Activated CD4-positive, alpha-beta T cell treated with anti-CD3 and anti-CD28 coated beads for 36 hours (primary cell): ENCODE data around the gene SGPP1. TPM values are rescaled to one million over a fixed set of nuclear protein-coding genes. Genes with fewer than 3 reads are reported as not detected.
A peak's percentile ranks its signal among the peaks of the same experiment; 100 is the strongest.

Experiments
- ATAC-seq: fragments of 200-7000 bp; cut with Tn5 transposase; one replicate; pipeline ENCODE4 v1.10.0; 2021; ENCODE audit warnings: mild to moderate bottlenecking, moderate library complexity
- CTCF ChIA-PET: fragments of 350-600 bp; sonication (Branson Sonifier 250); formaldehyde crosslinking; loops from one replicate; lab custom pipeline; 2021; ENCODE audit warnings: antibody characterized with exemption; lab: Charles Lee
- POLR2A ChIA-PET: fragments of 350-600 bp; sonication (Branson Sonifier 250); formaldehyde crosslinking; loops from one replicate; lab custom pipeline; 2021; ENCODE audit warnings: antibody characterized with exemption, inconsistent platforms; lab: Charles Lee
- DNase-seq: peaks from one replicate; pipeline ENCODE4 v3.0.0-alpha.2; 2020
- H3K27ac Mint-ChIP-seq: one replicate; pipeline ENCODE4 v1.8.0; 2021; ENCODE audit warnings: mixed read lengths
- H3K27me3 Mint-ChIP-seq: one replicate; pipeline ENCODE4 v1.8.0; 2021; ENCODE audit warnings: mixed read lengths
- H3K36me3 Mint-ChIP-seq: one replicate; pipeline ENCODE4 v1.8.0; 2021; ENCODE audit warnings: low read depth, mixed read lengths
- H3K4me1 Mint-ChIP-seq: one replicate; pipeline ENCODE4 v1.8.0; 2021; ENCODE audit warnings: mixed read lengths
- H3K4me3 Mint-ChIP-seq: one replicate; pipeline ENCODE4 v1.8.0; 2021; ENCODE audit warnings: mild to moderate bottlenecking, moderate library complexity, mixed read lengths
- H3K9me3 Mint-ChIP-seq: one replicate; pipeline ENCODE4 v1.8.0; 2021; ENCODE audit warnings: low read depth, mixed read lengths
- intact Hi-C, 2 experiments: fragments of 100-400 bp; cut with DNase I in 1 of 2; cut with micrococcal nuclease in 1 of 2; formaldehyde crosslinking; loops; one replicate each; pipeline versions ENCODE4 v1.14.2 to v1.15.1; 2022 to 2024; cut with DNase I, micrococcal nuclease
- total RNA-seq, 2 experiments: library from RNA; stranded (reverse); gene quantifications; one replicate each; pipeline ENCODE4 v1.2.3, GENCODE V29; 2021

The SGPP1 gene
- 10 to 100 TPM in 1 of 2 experiments, 1 to 10 TPM in 1; 8.6 to 10.4 TPM for total RNA-seq

- Mint-ChIP-seq H3K9me3 (no peaks in the 10 kb centered on the region), H3K36me3 (peaks cover 3% of the 10 kb centered on the region), H3K4me3 (peak within 1 kb of the TSS; percentile 99), H3K27ac (peak within 1 kb of the TSS; percentile 96), H3K4me1 (peaks cover 30% of the 10 kb centered on the region), H3K27me3 (no peaks in the 10 kb centered on the region)
- intact Hi-C loops = loop anchor here (1.0 to 10.0 kb wide), 9 partner anchors 31 to 777 kb away; partner anchors contain the start of genes WDR89 (in 2 of the 2), MTHFD1 (in 1 of the 2), PPP2R5E (in 1 of the 2) and SYNE2 (in 1 of the 2)
- DNase-seq = peak; percentile 87
- peak; percentile 91 for ATAC-seq
- ChIA-PET POLR2A (interaction anchor here (0.5 kb wide), 1 partner anchor 189 kb away, joined by 3 read pairs; no protein-coding TSS in a partner anchor), CTCF (interaction anchor here (0.6 to 1.4 kb wide), 5 partner anchors 12 to 88 kb away, joined by 3 to 4 read pairs (median 3); partner anchors contain the start of gene WDR89)
Measured at GRCh38 chr14:63727736-63728728, at the start of gene SGPP1. SGPP1 (minus strand) TSS chr14:63728065; CDS start chr14:63727944, 121 bp downstream.

- Mint-ChIP-seq H3K27me3 (no peaks in the 10 kb centered on the region), H3K27ac (no peak overlapping the region), H3K36me3 (no peaks in the 10 kb centered on the region), H3K9me3 (no peaks in the 10 kb centered on the region), H3K4me1 (no peaks in the 10 kb centered on the region), H3K4me3 (no peak overlapping the region)
- DNase-seq (no peak), ATAC-seq (no peak)
- POLR2A ChIA-PET = no interaction called here
- intact Hi-C loops = loop anchor here in 1 of 2 experiments (10.0 kb wide), 1 partner anchor 1612 kb away; no protein-coding TSS in a partner anchor
- CTCF ChIA-PET = interaction anchor here (0.6 to 0.8 kb wide), 2 partner anchors 13 to 78 kb away, joined by 3 read pairs; no protein-coding TSS in a partner anchor
Measured at GRCh38 chr14:63777024-63777423, 49.2 kb upstream of the SGPP1 start.

- no peak for DNase-seq
- intact Hi-C loops = loop anchor here in 1 of 2 experiments (10.0 kb wide), 1 partner anchor 1609 kb away; no protein-coding TSS in a partner anchor
- no peaks in the 10 kb centered on the region for H3K27me3 Mint-ChIP-seq
- ChIA-PET CTCF (no interaction called here), POLR2A (interaction anchor here (0.6 kb wide), 1 partner anchor 115 kb away, joined by 4 read pairs; no protein-coding TSS in a partner anchor)
- ATAC-seq = no peak
- no peaks in the 10 kb centered on the region for H3K36me3 Mint-ChIP-seq
- H3K4me3 Mint-ChIP-seq = no peak overlapping the region
- H3K4me1 Mint-ChIP-seq = peaks cover 2% of the 10 kb centered on the region
- H3K9me3 Mint-ChIP-seq = no peaks in the 10 kb centered on the region
- no peak overlapping the region for H3K27ac Mint-ChIP-seq
Measured at GRCh38 chr14:63773504-63773903, 45.6 kb upstream of the SGPP1 start.

GRCh38 chr14:63770187-63770807, 42.4 kb upstream of the SGPP1 start:
- H3K9me3 Mint-ChIP-seq = no peaks in the 10 kb centered on the region
- H3K27ac Mint-ChIP-seq = no peak overlapping the region
- no peak overlapping the region for H3K4me3 Mint-ChIP-seq
- CTCF ChIA-PET = interaction anchor here (0.6 to 2.6 kb wide), 18 partner anchors 23 to 381 kb away, joined by 3 to 24 read pairs (median 4); partner anchors contain the start of genes PPP2R5E and WDR89
- H3K27me3 Mint-ChIP-seq = no peaks in the 10 kb centered on the region
- POLR2A ChIA-PET = interaction anchor here (0.8 kb wide), 1 partner anchor 132 kb away, joined by 4 read pairs; no protein-coding TSS in a partner anchor
- ATAC-seq (peak; percentile 78), DNase-seq (peak; percentile 64)
- H3K36me3 Mint-ChIP-seq = no peaks in the 10 kb centered on the region
- peaks cover 2% of the 10 kb centered on the region for H3K4me1 Mint-ChIP-seq
- intact Hi-C loops = loop anchor here (1.0 to 10.0 kb wide), 5 partner anchors 42 to 1605 kb away; partner anchors contain the start of gene SGPP1 (in 1 of the 2)

- ATAC-seq (no peak), DNase-seq (no peak)
- H3K27me3 Mint-ChIP-seq = no peaks in the 10 kb centered on the region
- no peaks in the 10 kb centered on the region for H3K9me3 Mint-ChIP-seq
- H3K4me3 Mint-ChIP-seq = no peak overlapping the region
- H3K36me3 Mint-ChIP-seq = no peaks in the 10 kb centered on the region
- no peak overlapping the region for H3K27ac Mint-ChIP-seq
- peaks cover 2% of the 10 kb centered on the region for H3K4me1 Mint-ChIP-seq
- CTCF ChIA-PET = interaction anchor here (0.6 kb wide), 1 partner anchor 73 kb away, joined by 3 read pairs; no protein-coding TSS in a partner anchor
- intact Hi-C loops = no loop called here
- POLR2A ChIA-PET = no interaction called here
Measured at GRCh38 chr14:63766611-63767010, 38.7 kb upstream of the SGPP1 start.

GRCh38 chr14:63764620-63765139, 36.8 kb upstream of the SGPP1 start:
- Mint-ChIP-seq H3K27me3 (no peaks in the 10 kb centered on the region), H3K4me1 (peaks cover 7% of the 10 kb centered on the region), H3K9me3 (no peaks in the 10 kb centered on the region), H3K27ac (no peak overlapping the region), H3K36me3 (no peaks in the 10 kb centered on the region), H3K4me3 (no peak overlapping the region)
- intact Hi-C loops = no loop called here
- ChIA-PET POLR2A (no interaction called here), CTCF (interaction anchor here (1.1 kb wide), 1 partner anchor 131 kb away, joined by 3 read pairs; no protein-coding TSS in a partner anchor)
- DNase-seq (no peak), ATAC-seq (no peak)

- ATAC-seq (no peak), DNase-seq (no peak)
- Mint-ChIP-seq H3K27me3 (no peaks in the 10 kb centered on the region), H3K36me3 (no peaks in the 10 kb centered on the region), H3K4me1 (peaks cover 12% of the 10 kb centered on the region), H3K27ac (no peak overlapping the region), H3K4me3 (no peak overlapping the region), H3K9me3 (no peaks in the 10 kb centered on the region)
- intact Hi-C loops = no loop called here
- ChIA-PET POLR2A (no interaction called here), CTCF (interaction anchor here (1.0 kb wide), 1 partner anchor 13 kb away, joined by 3 read pairs; no protein-coding TSS in a partner anchor)
Measured at GRCh38 chr14:63764103-63764502, 36.2 kb upstream of the SGPP1 start.

GRCh38 chr14:63761351-63762117, 33.7 kb upstream of the SGPP1 start:
- ChIA-PET POLR2A (no interaction called here), CTCF (interaction anchor here (1.1 kb wide), 1 partner anchor 143 kb away, joined by 3 read pairs; no protein-coding TSS in a partner anchor)
- Mint-ChIP-seq H3K27ac (no peak overlapping the region), H3K4me1 (peaks cover 12% of the 10 kb centered on the region), H3K4me3 (no peak overlapping the region), H3K9me3 (no peaks in the 10 kb centered on the region), H3K27me3 (no peaks in the 10 kb centered on the region), H3K36me3 (no peaks in the 10 kb centered on the region)
- no peak for ATAC-seq
- intact Hi-C loops = no loop called here
- no peak for DNase-seq

GRCh38 chr14:63760014-63760413, 32.1 kb upstream of the SGPP1 start:
- CTCF ChIA-PET = no interaction called here
- no peaks in the 10 kb centered on the region for H3K27me3 Mint-ChIP-seq
- intact Hi-C loops = no loop called here

GRCh38 chr14:63759456-63759855, 31.6 kb upstream of the SGPP1 start:
- no peaks in the 10 kb centered on the region for H3K27me3 Mint-ChIP-seq
- peak overlapping the region; percentile 93 for H3K27ac Mint-ChIP-seq

More at GRCh38 chr14:63760014-63760413, 32.1 kb upstream of the SGPP1 start:
- peaks cover 12% of the 10 kb centered on the region for H3K4me1 Mint-ChIP-seq
- no peak overlapping the region for H3K4me3 Mint-ChIP-seq
- POLR2A ChIA-PET = no interaction called here
- no peaks in the 10 kb centered on the region for H3K9me3 Mint-ChIP-seq
- no peaks in the 10 kb centered on the region for H3K36me3 Mint-ChIP-seq
- DNase-seq (no peak), ATAC-seq (peak; percentile 72)
- H3K27ac Mint-ChIP-seq = peak overlapping the region; percentile 93

More at GRCh38 chr14:63759456-63759855, 31.6 kb upstream of the SGPP1 start:
- Mint-ChIP-seq H3K4me1 (peaks cover 12% of the 10 kb centered on the region), H3K9me3 (no peaks in the 10 kb centered on the region), H3K36me3 (no peaks in the 10 kb centered on the region), H3K4me3 (peak overlapping the region; percentile 57)
- ChIA-PET POLR2A (no interaction called here), CTCF (interaction anchor here (0.6 kb wide), 1 partner anchor 194 kb away, joined by 3 read pairs; no protein-coding TSS in a partner anchor)
- intact Hi-C loops = loop anchor here in 1 of 2 experiments (2.0 kb wide), 1 partner anchor 31 kb away; the partner anchor contains the start of gene SGPP1
- ATAC-seq (peak; percentile 92), DNase-seq (peak; percentile 17)
